ENCODE data around the gene KRTAP2-4.
"Not testable (repeated sequence)": the region's sequence is repeated elsewhere in the genome, so short reads cannot be mapped to it uniquely, and the experiment has no call there.

The KRTAP2-4 gene

DNA sequence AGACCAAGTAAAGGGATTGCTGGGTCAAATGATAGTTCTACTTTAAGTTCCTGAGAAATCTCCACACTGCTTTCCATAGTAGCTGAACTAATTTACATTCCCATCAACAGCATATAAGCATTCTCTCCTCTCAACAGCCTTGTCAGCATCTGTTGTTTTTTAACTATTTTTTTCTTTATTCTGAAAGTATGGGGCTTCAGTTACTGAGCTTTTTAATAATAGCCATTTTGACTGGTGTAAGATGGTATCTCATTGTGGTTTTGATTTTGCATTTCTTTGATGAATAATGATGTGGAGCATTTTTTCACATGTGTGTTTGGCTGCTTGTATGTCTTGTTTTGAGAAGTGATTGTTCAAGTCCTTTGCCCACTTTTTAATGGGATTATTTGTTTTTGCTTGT is 13.1 kb downstream of the KRTAP2-4 start:
- Histone ChIP-seq H3K27me3 (ENCODE audit: low read depth, low read length) (peaks cover 6% of the 10 kb centered on the region; the same call in 1 of the 2 replicates), H2AFZ (ENCODE audit: low read depth, low read length) (no peak overlapping the region), H3K4me3 (ENCODE audit: low read length) (no peak overlapping the region), H3K4me2 (ENCODE audit: low read length) (no peak overlapping the region), H3K27ac (ENCODE audit: low read length) (no peak overlapping the region), H3K79me2 (ENCODE audit: low read length) (no peaks in the 10 kb centered on the region), H4K20me1 (ENCODE audit: insufficient read depth, low read length) (no peaks in the 10 kb centered on the region), H3K4me1 (ENCODE audit: low read length) (no peaks in the 10 kb centered on the region), H3K9ac (ENCODE audit: low read length) (no peak overlapping the region), H3K36me3 (replicated peaks; ENCODE audit: low read depth, low read length) (no peaks in the 10 kb centered on the region), H3K9me3 (ENCODE audit: insufficient read depth, low read length) (no peaks in the 10 kb centered on the region)
- TF ChIP-seq CTCF (IDR thresholded peaks at IDR 0.05; ENCODE audit: low read depth, low read length) (no peak), EZH2phosphoT487 (IDR thresholded peaks at IDR 0.05; ENCODE audit: low read depth) (no peak)

DNA sequence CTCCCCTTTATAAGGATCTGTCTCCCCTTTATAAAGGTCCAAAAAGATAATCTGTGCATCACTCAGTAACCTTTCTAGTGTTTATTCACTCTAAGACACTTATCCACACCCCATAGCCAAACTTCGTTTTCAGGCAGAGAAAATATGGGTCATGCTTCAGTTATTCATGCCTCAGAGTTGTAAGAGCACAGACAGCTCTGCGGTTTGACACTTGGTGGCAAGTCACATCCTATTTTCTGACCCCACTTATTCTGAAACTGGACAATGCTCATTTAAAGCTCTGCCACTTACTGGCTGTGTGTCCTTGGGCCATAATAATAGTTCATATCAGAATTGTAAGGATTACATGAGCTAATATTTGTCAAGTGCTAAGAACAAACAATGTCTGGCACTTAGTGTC is 16.6 kb downstream of the KRTAP2-4 start:
- Histone ChIP-seq H3K4me3 (ENCODE audit: low read length) (no peak overlapping the region), H2AFZ (ENCODE audit: low read depth, low read length) (no peak overlapping the region)

DNA sequence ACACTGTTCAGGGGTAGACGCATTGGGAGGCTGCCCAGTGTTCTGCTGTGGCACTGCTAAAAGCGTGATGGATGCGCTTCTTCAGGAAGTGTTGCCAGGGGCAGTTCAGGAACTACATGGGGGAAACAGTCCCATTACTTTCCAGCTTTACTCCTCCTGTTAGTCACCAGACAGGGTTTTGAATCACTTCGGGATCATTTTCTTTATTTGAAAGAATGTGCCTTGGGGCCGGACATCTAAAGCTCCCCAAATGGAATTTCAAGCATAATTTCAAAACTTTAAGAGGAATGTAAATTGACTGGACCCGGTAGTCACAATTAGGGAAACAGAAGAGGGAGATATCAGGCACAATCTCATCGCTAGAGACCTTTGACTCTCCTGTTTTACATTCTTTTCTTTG is 17.2 kb downstream of the KRTAP2-4 start:
- H3K27me3 ChIP-seq (ENCODE audit: low read depth, low read length) = peaks cover 3% of the 10 kb centered on the region; the same call in 1 of the 2 replicates
- no peak overlapping the region for H3K27ac ChIP-seq (ENCODE audit: low read length)
- no peak overlapping the region for H3K4me2 ChIP-seq (ENCODE audit: low read length)
- H2AFZ ChIP-seq (ENCODE audit: low read depth, low read length) = no peak overlapping the region
- no peak overlapping the region for H3K4me3 ChIP-seq (ENCODE audit: low read length)
- H3K4me1 ChIP-seq (ENCODE audit: low read length) = no peaks in the 10 kb centered on the region
- no peaks in the 10 kb centered on the region for H3K79me2 ChIP-seq (ENCODE audit: low read length)
- H3K36me3 ChIP-seq (replicated peaks; ENCODE audit: low read depth, low read length) = no peaks in the 10 kb centered on the region
- H3K9ac ChIP-seq (ENCODE audit: low read length) = no peak overlapping the region
- no peaks in the 10 kb centered on the region for H4K20me1 ChIP-seq (ENCODE audit: insufficient read depth, low read length)
- TF ChIP-seq EZH2phosphoT487 (IDR thresholded peaks at IDR 0.05; ENCODE audit: low read depth) = no peak
- no peak for TF ChIP-seq CTCF (IDR thresholded peaks at IDR 0.05; ENCODE audit: low read depth, low read length)
- no peaks in the 10 kb centered on the region for H3K9me3 ChIP-seq (ENCODE audit: insufficient read depth, low read length)

More for the DNA sequence above, 16.6 kb downstream of the KRTAP2-4 start:
- no peaks in the 10 kb centered on the region for H3K79me2 ChIP-seq (ENCODE audit: low read length)
- H3K4me2 ChIP-seq (ENCODE audit: low read length) = no peak overlapping the region
- no peaks in the 10 kb centered on the region for H3K36me3 ChIP-seq (replicated peaks; ENCODE audit: low read depth, low read length)
- no peaks in the 10 kb centered on the region for H4K20me1 ChIP-seq (ENCODE audit: insufficient read depth, low read length)
- H3K9ac ChIP-seq (ENCODE audit: low read length) = no peak overlapping the region
- TF ChIP-seq CTCF (IDR thresholded peaks at IDR 0.05; ENCODE audit: low read depth, low read length) (no peak), EZH2phosphoT487 (IDR thresholded peaks at IDR 0.05; ENCODE audit: low read depth) (no peak)
- no peaks in the 10 kb centered on the region for H3K4me1 ChIP-seq (ENCODE audit: low read length)
- no peak overlapping the region for H3K27ac ChIP-seq (ENCODE audit: low read length)
- peaks cover 6% of the 10 kb centered on the region; the same call in 1 of the 2 replicates for H3K27me3 ChIP-seq (ENCODE audit: low read depth, low read length)
- no peaks in the 10 kb centered on the region for H3K9me3 ChIP-seq (ENCODE audit: insufficient read depth, low read length)

GRCh38 chr17:41046735-41047465 is 18.8 kb downstream of the KRTAP2-4 start, which contains the start of gene KRTAP2-1:
TSS of gene KRTAP2-1 (minus strand) at chr17:41047316. CDS start at chr17:41047267, 49 bp downstream.
- H4K20me1 ChIP-seq (ENCODE audit: insufficient read depth, low read length); H3K4me1 ChIP-seq (ENCODE audit: low read length); H3K27me3 ChIP-seq (ENCODE audit: low read depth, low read length); H3K4me3 ChIP-seq (ENCODE audit: low read length); H2AFZ ChIP-seq (ENCODE audit: low read depth, low read length); H3K9ac ChIP-seq (ENCODE audit: low read length); H3K4me2 ChIP-seq (ENCODE audit: low read length); H3K36me3 ChIP-seq (replicated peaks; ENCODE audit: low read depth, low read length); H3K27ac ChIP-seq (ENCODE audit: low read length); H3K9me3 ChIP-seq (ENCODE audit: insufficient read depth, low read length); H3K79me2 ChIP-seq (ENCODE audit: low read length): not testable (repeated sequence)

Measured in OCI-LY3 (cell line).